Left colon (tissue), 2 donors: Measurements from ENCODE around the gene H2BK1. TPM values are rescaled to one million over a fixed set of nuclear protein-coding genes. Genes with fewer than 3 reads are reported as not detected.
A peak's percentile ranks its signal among the peaks of the same experiment; 100 is the strongest.

Source experiments
- ATAC-seq: fragments of 200-7000 bp; cut with Tn5 transposase; one replicate; pipeline ENCODE4 v1.9.1; 2020; ENCODE audit warnings: mild to moderate bottlenecking, moderate library complexity
- DNase-seq, 2 donors: peaks; one replicate each; pipeline ENCODE4 v3.0.0-alpha.2; 2020
- intact Hi-C, 2 donors: fragments of 100-400 bp; cut with DNase I in 1 of 2; cut with micrococcal nuclease in 1 of 2; formaldehyde crosslinking; loops; one replicate each; pipeline versions ENCODE4 v1.11.2 to v1.14.0; 2022; cut with DNase I, micrococcal nuclease
- total RNA-seq, 2 donors: library from RNA; stranded (reverse); fragmentation: NEBNext Ultra II Directional; extraction: Animal tissue kit (Norgen Biotek cat#: 25700); gene quantifications; one replicate each; pipeline ENCODE4 v1.2.1, GENCODE V29; 2021
- donor health status: DM: no; HTN: no; CAD: no.
- donor health status: DM: yes; HTN: yes; CAD: no.

The H2BK1 gene
- total RNA-seq, 2 donors from 2014 or later = not detected

DNA sequence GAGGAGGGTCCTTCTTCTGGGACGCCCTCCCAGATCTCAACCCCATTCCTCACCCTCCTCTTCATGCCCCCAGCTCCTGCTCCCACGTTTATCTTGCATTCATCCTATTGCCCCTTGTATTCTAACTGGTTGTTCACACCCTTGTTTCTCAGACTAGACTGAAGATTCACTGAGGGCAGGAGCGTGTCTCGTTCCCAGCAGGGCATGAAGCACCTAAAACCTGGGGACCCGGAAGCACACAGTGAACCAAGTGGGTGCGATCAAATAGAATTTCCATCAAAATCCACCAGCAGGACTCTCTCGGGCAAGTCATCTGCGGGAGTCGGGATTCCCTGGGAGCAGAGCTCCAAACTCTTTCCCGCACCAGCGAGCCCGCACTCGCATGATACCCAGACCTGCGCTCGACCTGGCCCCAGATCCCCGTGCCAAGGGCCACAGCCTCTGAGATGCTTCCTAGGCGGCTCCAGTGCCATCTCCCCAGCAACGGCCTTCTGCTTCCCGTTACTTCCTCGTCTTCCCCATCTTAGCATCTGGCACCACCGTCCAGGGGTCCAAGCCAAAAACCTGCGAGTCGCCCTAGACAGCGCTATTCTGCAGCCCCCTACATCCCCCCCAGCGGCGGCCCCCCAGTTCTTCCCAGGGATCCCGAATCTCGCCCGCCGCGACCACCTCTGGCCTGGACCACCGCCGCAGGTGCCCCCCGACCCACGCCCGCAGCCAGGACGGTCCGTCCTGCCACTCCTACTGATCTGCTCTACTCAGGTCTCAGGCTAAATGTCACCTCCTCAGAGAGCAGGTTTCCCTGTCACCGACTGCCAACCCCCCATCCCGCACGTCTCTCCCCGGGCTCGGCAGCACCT lies 36.7 kb downstream of the H2BK1 start:
- intact Hi-C loops = loop anchor here (2.0 to 5.0 kb wide), 2 partner anchors 49 to 51 kb away; no protein-coding TSS in a partner anchor
- no peak for ATAC-seq
- DNase-seq = no peak

DNA sequence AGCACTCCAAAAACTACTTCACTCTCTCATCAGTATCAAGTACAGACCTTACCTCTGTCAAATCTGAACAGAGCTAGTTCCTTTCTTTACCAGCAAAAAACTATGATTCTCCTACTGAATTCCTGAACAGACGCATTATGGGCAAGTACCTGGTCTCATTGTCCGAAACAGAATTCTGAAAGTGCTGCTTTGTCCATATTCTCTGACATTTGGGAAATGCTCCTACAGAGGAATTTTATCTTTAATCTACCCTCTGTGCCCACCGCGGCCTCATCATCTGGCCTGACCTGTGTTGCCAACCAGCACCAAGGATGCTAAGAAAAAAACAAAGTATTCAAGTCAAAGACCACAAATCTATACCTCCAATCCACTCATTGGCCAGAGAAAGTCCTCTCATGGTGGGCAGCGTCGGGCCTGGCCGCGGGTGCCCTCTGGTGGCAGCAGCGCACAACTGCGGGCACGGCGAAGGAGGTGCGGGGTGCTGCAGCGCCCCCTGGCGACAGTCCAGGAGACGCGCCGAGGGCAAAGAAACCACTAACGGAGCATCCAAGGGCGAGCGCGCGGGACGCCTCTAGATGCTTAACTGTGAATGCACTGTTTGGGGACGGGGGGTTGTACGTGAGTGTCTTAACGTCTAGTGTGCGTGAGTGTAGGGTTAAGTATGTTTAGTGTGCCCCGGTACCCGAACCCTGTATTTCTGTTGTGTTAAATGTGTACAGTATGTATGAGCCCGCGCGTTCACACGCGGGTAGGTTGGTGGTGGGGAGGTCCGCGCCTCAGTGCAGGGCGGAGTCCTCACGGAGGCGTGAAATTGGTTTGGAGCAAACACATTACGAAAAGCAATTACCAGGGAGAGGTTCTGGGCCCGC lies 37.8 kb downstream of the H2BK1 start:
- intact Hi-C loops = loop anchor here (2.0 to 5.0 kb wide), 2 partner anchors 48 to 50 kb away; no protein-coding TSS in a partner anchor
- ATAC-seq (peak; percentile 76), DNase-seq (peak in 1 of 2 donors; percentile 77)

DNA sequence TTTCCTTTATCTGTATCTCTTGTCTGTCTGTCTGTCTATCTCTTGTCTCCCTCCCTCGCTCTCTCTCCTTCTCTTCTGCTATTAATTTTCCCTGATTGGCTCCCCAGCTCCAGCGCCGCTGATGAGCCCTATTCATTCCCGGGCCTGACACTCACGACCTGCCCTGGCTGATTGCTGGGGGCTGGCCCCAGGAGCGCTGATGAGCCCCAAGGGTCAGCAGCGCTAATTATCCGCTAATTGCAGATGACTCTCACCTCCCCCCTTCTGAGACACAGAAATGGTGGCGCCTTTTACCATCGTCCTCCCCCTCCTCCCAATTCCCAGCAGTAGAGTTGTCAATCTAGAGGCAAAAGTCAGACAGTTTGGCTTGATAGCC lies 41.5 kb downstream of the H2BK1 start:
- DNase-seq (no peak), ATAC-seq (no peak)
- intact Hi-C loops = no loop called here

DNA sequence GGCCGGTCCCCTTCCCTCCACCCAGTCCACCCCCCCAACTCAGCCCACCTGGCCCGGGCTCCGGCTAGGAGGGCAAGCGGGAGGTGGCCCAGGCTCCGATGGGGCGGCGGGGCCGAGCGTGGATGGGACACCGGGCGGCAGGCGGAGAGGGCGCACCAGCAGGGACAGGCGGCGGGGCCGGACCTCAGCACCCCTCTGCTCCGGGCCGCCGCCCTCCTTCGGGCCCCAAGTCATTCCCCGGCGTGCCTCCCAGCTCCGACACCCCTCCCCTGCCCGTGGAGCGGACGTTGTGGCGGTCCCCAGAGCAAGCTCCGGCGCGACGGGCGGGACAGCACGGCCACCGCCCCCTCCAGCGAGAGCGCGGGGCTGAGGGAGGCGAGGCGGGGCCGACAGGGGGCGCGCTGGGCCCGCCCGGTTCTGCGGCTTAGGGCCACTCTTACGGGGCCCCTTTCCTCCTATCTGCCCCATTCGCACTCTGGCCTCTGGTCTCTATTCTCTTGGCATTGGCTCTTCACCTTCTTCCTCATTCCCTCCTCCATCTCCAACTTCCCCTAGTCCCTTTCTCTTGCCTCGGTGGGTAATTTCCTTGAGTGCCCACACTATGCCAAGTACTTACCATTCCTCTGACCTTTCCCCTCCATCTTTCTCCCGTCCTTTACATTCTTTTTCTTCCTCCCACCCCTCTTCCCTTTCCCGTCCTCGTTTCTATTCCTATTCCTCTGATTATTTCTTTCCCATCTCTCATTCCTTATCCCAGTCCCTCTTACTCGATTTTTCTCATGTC lies 42.1 kb downstream of the H2BK1 start:
- peak; percentile 79 for ATAC-seq
- intact Hi-C loops = no loop called here
- DNase-seq = peak in 1 of 2 donors; percentile 55

DNA sequence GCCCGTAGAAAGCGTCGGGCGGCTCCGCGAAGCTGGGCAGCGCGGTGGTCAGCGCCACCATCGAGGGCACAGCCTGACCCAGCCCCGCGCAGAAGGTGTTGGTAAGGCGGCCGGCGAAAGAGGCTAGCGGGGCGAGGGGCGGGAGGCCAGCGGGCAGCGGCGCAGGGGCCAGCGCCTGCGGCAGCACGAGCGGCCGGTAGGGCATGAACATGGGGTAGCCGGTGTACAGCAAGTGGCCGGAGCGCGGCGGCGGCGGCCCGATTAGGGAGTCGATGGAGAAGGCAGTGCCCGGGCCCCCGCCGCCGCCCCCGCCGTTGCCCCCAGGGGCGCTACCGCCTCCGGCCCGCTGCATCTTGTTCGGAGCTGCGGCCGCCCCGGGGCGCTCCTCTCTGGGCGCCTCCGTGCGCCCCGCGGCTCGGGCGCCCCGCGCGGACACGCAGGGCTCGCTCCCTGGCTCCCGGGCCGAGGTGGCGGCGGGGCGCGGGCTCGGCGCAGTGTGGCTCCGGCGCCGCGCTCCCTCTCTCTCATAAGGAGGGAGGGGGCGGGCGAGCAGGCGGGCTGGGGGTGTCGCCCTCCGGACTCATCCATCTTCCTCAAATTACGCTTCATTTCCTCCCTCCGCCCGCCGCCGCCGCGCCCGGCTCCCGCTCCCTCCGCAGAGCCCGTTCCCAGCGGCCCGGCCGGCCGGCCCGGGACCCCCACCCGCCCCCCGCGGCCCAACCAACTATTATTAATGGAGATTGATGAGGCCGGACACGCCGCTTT lies 42.9 kb downstream of the H2BK1 start, which contains the start of gene GBX1:
TSS of gene GBX1 (minus strand) at position 498 of the 765 bp plus-strand sequence. CDS start at position 352, 146 bp downstream.
- intact Hi-C loops = no loop called here
- DNase-seq (no peak), ATAC-seq (peak; percentile 45)

DNA sequence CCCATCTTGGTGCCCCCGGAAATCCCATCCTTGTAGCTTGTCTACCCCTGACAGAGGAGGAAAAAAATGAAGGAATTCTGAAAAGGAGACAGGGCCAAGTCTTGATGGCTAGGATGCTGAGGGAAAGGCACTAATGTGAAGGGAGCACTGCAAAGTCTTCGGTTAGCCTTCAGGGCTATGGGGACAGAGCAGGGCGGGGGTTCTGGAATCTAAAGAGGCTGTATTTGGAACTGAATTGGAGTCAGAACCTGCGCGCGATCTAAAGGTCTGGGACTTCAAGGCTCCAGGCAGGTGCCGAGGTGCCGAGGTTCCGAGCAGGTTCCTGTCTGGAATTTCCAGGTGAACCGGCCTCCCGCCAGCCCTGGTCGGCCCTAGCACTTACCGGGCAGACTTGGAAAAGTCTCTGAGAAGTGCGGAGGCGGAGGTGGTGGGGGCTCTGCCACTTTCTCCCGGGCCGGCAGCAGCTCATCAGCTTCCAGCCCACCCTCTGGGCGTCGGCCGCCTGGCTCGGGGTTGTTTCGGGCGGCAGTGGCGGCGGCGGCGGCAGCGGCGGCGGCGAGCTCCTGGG lies 43.6 kb downstream of the H2BK1 start:
- DNase-seq = no peak
- peak; percentile 29 for ATAC-seq
- intact Hi-C loops = no loop called here

DNA sequence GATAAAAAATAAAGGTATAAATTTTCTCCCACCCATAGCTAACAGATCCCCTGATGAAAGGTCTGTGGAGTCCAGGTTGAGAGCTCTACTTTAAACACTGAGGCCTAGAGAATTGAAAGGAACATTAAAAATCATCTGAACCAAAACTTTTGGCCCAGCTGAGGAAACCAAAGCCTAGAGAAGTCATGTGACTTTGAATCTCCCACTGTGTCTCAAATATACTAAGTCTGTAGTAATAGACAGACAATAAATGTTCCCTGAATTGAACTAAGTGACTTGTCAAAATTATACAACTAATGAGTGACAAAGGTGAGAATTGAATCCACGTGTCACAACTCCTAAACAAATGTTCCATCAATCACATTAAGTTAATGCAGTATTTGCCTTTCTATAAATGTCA lies 48.5 kb downstream of the H2BK1 start:
- intact Hi-C loops = no loop called here
- DNase-seq (no peak), ATAC-seq (no peak)

Other genes with a start within 250 kb of the H2BK1 start
- 10 to 100 TPM in 1 of 2 donors, under 1 TPM in 1; 0.92 to 10.4 TPM for gene KCNH2, start 232.2 kb downstream of the H2BK1 start, total RNA-seq
- 1 to 10 TPM; 2.7 to 5.4 TPM for gene NOS3, start 219.5 kb downstream of the H2BK1 start, total RNA-seq
- under 1 TPM in 1 of 2 donors, not detected in 1; 0.22 TPM for gene ATG9B, start 186.0 kb downstream of the H2BK1 start, total RNA-seq
- gene ABCB8, start 182.0 kb downstream of the H2BK1 start, total RNA-seq = 10 to 100 TPM; 25.3 to 40.0 TPM
- gene ASIC3, start 162.0 kb downstream of the H2BK1 start, total RNA-seq = 1 to 10 TPM; 1.4 to 2.3 TPM
- gene CDK5, start 152.6 kb downstream of the H2BK1 start, total RNA-seq = 10 to 100 TPM; 12.8 to 15.1 TPM
- gene SLC4A2, start 150.9 kb downstream of the H2BK1 start, total RNA-seq = 10 to 100 TPM; 76.7 to 97.4 TPM
- 100 to 1,000 TPM in 1 of 2 donors, 10 to 100 TPM in 1; 82.0 to 108 TPM for gene FASTK, start 129.7 kb downstream of the H2BK1 start, total RNA-seq
- gene TMUB1, start 127.0 kb downstream of the H2BK1 start, total RNA-seq = 10 to 100 TPM; 72.4 to 80.7 TPM
- gene AGAP3, start 124.0 kb downstream of the H2BK1 start, total RNA-seq = 10 to 100 TPM; 50.8 to 64.0 TPM
- not detected for gene GBX1, start 42.8 kb downstream of the H2BK1 start, total RNA-seq
- gene ASB10, start 23.2 kb downstream of the H2BK1 start, total RNA-seq = not detected
- gene ABCF2, start 16.7 kb upstream of the H2BK1 start, total RNA-seq = 10 to 100 TPM; 27.9 to 28.0 TPM
- gene CHPF2, start 22.0 kb upstream of the H2BK1 start, total RNA-seq = 10 to 100 TPM; 46.8 to 48.8 TPM
- gene SMARCD3, start 38.2 kb upstream of the H2BK1 start, total RNA-seq = 1 to 10 TPM; 4.3 to 9.8 TPM
- gene NUB1, start 131.3 kb upstream of the H2BK1 start, total RNA-seq = 10 to 100 TPM; 50.7 to 53.3 TPM
- gene WDR86, start 199.6 kb upstream of the H2BK1 start, total RNA-seq = 1 to 10 TPM in 1 of 2 donors, under 1 TPM in 1; 0.85 to 2.8 TPM
- under 1 TPM in 1 of 2 donors, not detected in 1; 0.15 TPM for gene CRYGN, start 229.7 kb upstream of the H2BK1 start, total RNA-seq